Heart left ventricle (tissue), 13 donors: ENCODE results near the gene FIG4.

Experiments used
- CTCF ChIP-seq, 12 donors: fragments of 200-600 bp; sonication (generic) in 4 of 12; IDR thresholded peaks; one replicate each; pipeline versions ENCODE4 v1.5.0 to v1.8.0; 2018 to 2022; ENCODE audit warnings: antibody characterized with exemption in 12 of 12, mild to moderate bottlenecking in 5 of 12
- POLR2A ChIP-seq, 2 donors: fragments of 450-650 bp; IDR thresholded peaks; one replicate each; pipeline ENCODE4 v1.6.1; 2017; ENCODE audit warnings: antibody characterized with exemption in 2 of 2, mild to moderate bottlenecking in 2 of 2, moderate library complexity in 2 of 2
- donor health status: ischemic (EF 13 %, LVEDD 7.1; RV severe dilation, severe dysfunction).
- donor health status: DM: no; HTN: yes; CAD: no.
- donor health status: DM: no; HTN: no; CAD: no.
- donor health status: ischemic (EF 25% LVEDD 6.9; RV normal size, moderate dysfunction).
- donor health status: ischemic (EF 25% LVEDD 5.7; RV mildly dilated, moderate dysfunction).
- donor health status: ischemic (EF 35%, LVEDD 5.7; RV mildly dilated, moderate dysfunction).
- donor health status: nonischemic (EF 11% LVEDD 7.7; RV severe dilation, severe dysfunction).
- donor health status: DM: yes; HTN: yes; CAD: no.
- donor health status: PGD.
- donor health status: ischemic (EF 29% LVEDD 5.4; RV normal size, mild dysfunction).
- donor health status: nonischemic (EF 23%, LVEDD 6.1; RV moderate dilation, normal function).

- TF ChIP-seq CTCF (IDR thresholded peaks at IDR 0.05) (no peak), POLR2A (IDR thresholded peaks at IDR 0.05) (no peak)
Observed at GRCh38 chr6:109815054-109815453, 124.0 kb downstream of the FIG4 start.
